Keratinocyte (primary cell): ENCODE results near the gene MAP3K1.

Source experiments
- CTCF ChIP-seq, 3 experiments: IDR thresholded peaks in 1 of 3; conservative IDR thresholded peaks in 1 of 3; optimal IDR thresholded peaks in 1 of 3; 2 replicates in 2 of 3; 3 replicates in 1 of 3; pipeline versions ENCODE3 to v1.5.1; 2011; ENCODE audit warnings: low read length in 3 of 3, mild to moderate bottlenecking in 3 of 3, moderate library complexity in 2 of 3, control low read depth in 1 of 3, inconsistent platforms in 1 of 3; ENCODE audit not compliant: insufficient read depth in 2 of 3; ENCODE audit errors: extremely low read depth in 1 of 3
- EZH2 ChIP-seq: IDR thresholded peaks from one replicate; pipeline ENCODE4 v1.6.1; 2012; ENCODE audit warnings: inconsistent platforms, mild to moderate bottlenecking, low read length, moderate library complexity

DNA sequence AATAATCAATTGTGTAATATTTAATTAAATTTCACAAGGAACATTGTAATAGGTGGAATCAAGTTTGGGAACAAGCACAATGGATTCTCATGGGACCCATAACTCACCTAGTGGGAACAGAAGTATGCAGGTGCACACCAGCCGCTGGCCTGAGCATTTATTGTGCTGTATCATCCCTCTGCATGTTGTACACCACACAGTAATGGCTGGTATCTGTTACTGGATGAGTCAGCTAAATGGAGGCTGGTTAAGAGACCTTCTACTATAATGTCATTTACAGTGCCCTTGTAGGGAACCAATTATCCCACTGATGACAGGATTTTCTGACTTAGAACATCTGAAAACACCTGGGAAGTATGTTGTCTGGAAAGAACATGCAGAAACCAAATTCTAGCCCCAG, 3.2 kb upstream of the MAP3K1 start:
- no peak for TF ChIP-seq EZH2
- no peak for TF ChIP-seq CTCF (optimal IDR thresholded peaks at IDR 0.05 in 1 of 3, IDR thresholded peaks at IDR 0.05 in 1 of 3, conservative IDR thresholded peaks at IDR 0.05 in 1 of 3; ENCODE audit: extremely low read depth in 1 of 3, insufficient read depth in 2 of 3, low read length in 3 of 3)
